HepG2 (cell line): ENCODE data around the gene MIDN. TPM values are rescaled to one million over a fixed set of nuclear protein-coding genes. Genes with fewer than 3 reads are reported as not detected.

Experiments
- CENPT ChIP-seq: sonication (generic); formaldehyde crosslinking; IDR thresholded peaks from 2 replicates; pipeline ENCODE4 v1.8.0; 2022; ENCODE audit warnings: low read depth, mild to moderate bottlenecking, moderate library complexity, missing genetic modification reagents
- CHD4 ChIP-seq: fragments of 200-600 bp; sonication (generic); IDR thresholded peaks from 2 replicates; pipeline ENCODE4 v1.7.0; 2017; ENCODE audit warnings: mild to moderate bottlenecking, low read length, borderline replicate concordance
- HNF4A ChIP-seq: sonication (generic); formaldehyde crosslinking; IDR thresholded peaks from 2 replicates; pipeline ENCODE4 v1.4.0; 2020; ENCODE audit warnings: missing genetic modification reagents
- KDM2A ChIP-seq: sonication (generic); formaldehyde crosslinking; IDR thresholded peaks from 2 replicates; pipeline ENCODE4 v1.4.0; 2020; ENCODE audit warnings: low read depth, missing genetic modification reagents, borderline replicate concordance
- PHB2 ChIP-seq: fragments of 450-650 bp; IDR thresholded peaks from 2 replicates; pipeline ENCODE4 v1.6.1; 2018; ENCODE audit not compliant: partially characterized antibody
- SNAPC2 ChIP-seq: sonication (generic); formaldehyde crosslinking; IDR thresholded peaks from 2 replicates; pipeline ENCODE4 v1.8.1; 2022; ENCODE audit warnings: mild to moderate bottlenecking, missing genetic modification reagents
- ZFP36L2 ChIP-seq: sonication (generic); formaldehyde crosslinking; IDR thresholded peaks from 2 replicates; pipeline ENCODE4 v1.4.0; 2020; ENCODE audit warnings: missing genetic modification reagents
- ZFYVE20 ChIP-seq: sonication (generic); formaldehyde crosslinking; IDR thresholded peaks from 2 replicates; pipeline ENCODE4 v1.8.0; 2023; ENCODE audit warnings: low read depth, mild to moderate bottlenecking, moderate library complexity, missing genetic modification reagents, borderline replicate concordance
- ZNF138 ChIP-seq: sonication (generic); formaldehyde crosslinking; IDR thresholded peaks from 2 replicates; pipeline ENCODE4 v1.5.0; 2020; ENCODE audit warnings: mild to moderate bottlenecking, low read depth, missing genetic modification reagents
- ZNF318 ChIP-seq: sonication (generic); formaldehyde crosslinking; IDR thresholded peaks from 2 replicates; pipeline ENCODE4 v1.4.0; 2020; ENCODE audit warnings: mild to moderate bottlenecking, missing genetic modification reagents
- ZNF605 ChIP-seq: sonication (generic); formaldehyde crosslinking; IDR thresholded peaks from 2 replicates; pipeline ENCODE4 v1.8.0; 2022; ENCODE audit warnings: mild to moderate bottlenecking, missing genetic modification reagents
- ZNF784 ChIP-seq: sonication (generic); formaldehyde crosslinking; IDR thresholded peaks from 2 replicates; pipeline ENCODE4 v1.5.1; 2020; ENCODE audit warnings: missing genetic modification reagents, mild to moderate bottlenecking, borderline replicate concordance
- ZSCAN22 ChIP-seq: sonication (generic); formaldehyde crosslinking; IDR thresholded peaks from 2 replicates; pipeline ENCODE4 v1.4.0; 2020; ENCODE audit warnings: mild to moderate bottlenecking, missing genetic modification reagents
- ZSCAN9 ChIP-seq: IDR thresholded peaks from 2 replicates; pipeline ENCODE4 v1.6.1; 2016; ENCODE audit warnings: borderline replicate concordance
- polyA plus RNA-seq, 8 experiments: library from polyadenylated mRNA; depleted of rRNA in 3 of 8; stranded (reverse) in 7 of 8; unstranded in 1 of 8; fragments of >200 nt; fragmentation: Illumina TruSeq in 4 of 8; extraction: Trizol in 4 of 8; gene quantifications; 2 replicates each; pipeline versions ENCODE4 v1.2.1 to v1.2.3, GENCODE V29; 2011 to 2016; ENCODE audit warnings: low read depth in 4 of 8, missing spikeins in 1 of 8, mixed read lengths in 1 of 8; ENCODE audit not compliant: insufficient read depth in 1 of 8
- total RNA-seq, 5 experiments: library from RNA; depleted of rRNA; stranded (reverse); fragments of >200 nt; fragmentation: Illumina TruSeq; extraction: Trizol; gene quantifications; 2 replicates each; pipeline ENCODE4 v1.2.3, GENCODE V29; 2016; ENCODE audit warnings: low read depth in 1 of 5
- TF ChIP-seq, protein P1 (sequence below): sonication (generic); formaldehyde crosslinking; IDR thresholded peaks from 2 replicates; pipeline ENCODE4 v1.4.0; 2020; ENCODE audit warnings: missing genetic modification reagents
- TF ChIP-seq, protein P2 (sequence below): IDR thresholded peaks from 2 replicates; pipeline ENCODE4 v1.6.1; 2016

The MIDN gene
- total and polyA plus RNA-seq, 2 of the 13 experiments (the other 11 are each of a cell fraction or from before 2014, with no cell fraction given) = 8.4 to 18.0 TPM

DNA sequence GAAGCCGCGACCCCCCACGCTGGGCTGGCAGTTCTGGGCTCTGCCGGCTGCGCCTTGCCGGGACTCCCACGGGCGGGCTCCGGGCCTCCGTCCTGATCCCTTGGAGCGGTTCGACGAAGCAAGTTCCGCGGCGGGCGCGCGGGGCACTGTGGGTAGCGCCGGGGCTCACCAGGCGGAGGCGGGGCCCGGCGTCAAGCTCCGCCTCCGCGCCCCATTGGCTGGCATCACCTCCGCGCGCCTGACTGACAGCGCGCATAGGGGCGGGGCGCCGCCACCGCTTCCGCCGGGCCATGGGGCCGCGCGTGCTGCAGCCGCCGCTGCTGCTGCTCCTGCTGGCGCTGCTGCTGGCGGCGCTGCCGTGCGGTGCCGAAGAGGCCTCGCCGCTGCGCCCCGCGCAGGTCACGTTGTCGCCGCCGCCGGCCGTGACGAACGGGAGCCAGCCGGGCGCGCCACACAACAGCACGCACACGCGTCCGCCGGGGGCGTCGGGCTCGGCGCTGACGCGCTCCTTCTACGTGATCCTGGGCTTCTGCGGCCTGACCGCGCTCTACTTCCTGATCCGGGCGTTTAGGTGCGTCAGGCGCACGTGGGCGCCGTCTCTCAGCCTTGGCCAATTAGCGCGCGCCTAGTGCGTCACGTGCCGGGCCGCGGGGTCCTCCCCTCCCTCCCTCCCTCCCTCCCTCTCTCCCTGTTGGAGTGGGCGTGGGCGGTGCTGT is 27.0 kb downstream of the MIDN start, which contains the start of gene FAM174C (continued):
- TF ChIP-seq, protein P1, sequence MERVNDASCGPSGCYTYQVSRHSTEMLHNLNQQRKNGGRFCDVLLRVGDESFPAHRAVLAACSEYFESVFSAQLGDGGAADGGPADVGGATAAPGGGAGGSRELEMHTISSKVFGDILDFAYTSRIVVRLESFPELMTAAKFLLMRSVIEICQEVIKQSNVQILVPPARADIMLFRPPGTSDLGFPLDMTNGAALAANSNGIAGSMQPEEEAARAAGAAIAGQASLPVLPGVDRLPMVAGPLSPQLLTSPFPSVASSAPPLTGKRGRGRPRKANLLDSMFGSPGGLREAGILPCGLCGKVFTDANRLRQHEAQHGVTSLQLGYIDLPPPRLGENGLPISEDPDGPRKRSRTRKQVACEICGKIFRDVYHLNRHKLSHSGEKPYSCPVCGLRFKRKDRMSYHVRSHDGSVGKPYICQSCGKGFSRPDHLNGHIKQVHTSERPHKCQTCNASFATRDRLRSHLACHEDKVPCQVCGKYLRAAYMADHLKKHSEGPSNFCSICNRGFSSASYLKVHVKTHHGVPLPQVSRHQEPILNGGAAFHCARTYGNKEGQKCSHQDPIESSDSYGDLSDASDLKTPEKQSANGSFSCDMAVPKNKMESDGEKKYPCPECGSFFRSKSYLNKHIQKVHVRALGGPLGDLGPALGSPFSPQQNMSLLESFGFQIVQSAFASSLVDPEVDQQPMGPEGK = peak; percentile 8; the same call in 1 of the 2 replicates
- TF ChIP-seq ZFP36L2 = no peak
- no peak for TF ChIP-seq ZSCAN22 (CRISPR knock-in tag)
- peak; percentile 68; the same call in 1 of the 2 replicates for TF ChIP-seq ZNF784
- peak; percentile 74; the same call in 1 of the 2 replicates for TF ChIP-seq ZNF318
- TF ChIP-seq ZFYVE20 (CRISPR knock-in tag) = 0 out of 2 replicates have a peak, but pooled peaks have one; percentile 73
- no peak for TF ChIP-seq CHD4
- TF ChIP-seq PHB2 = no peak
- TF ChIP-seq, protein P2, sequence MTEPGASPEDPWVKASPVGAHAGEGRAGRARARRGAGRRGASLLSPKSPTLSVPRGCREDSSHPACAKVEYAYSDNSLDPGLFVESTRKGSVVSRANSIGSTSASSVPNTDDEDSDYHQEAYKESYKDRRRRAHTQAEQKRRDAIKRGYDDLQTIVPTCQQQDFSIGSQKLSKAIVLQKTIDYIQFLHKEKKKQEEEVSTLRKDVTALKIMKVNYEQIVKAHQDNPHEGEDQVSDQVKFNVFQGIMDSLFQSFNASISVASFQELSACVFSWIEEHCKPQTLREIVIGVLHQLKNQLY = 0 out of 2 replicates have a peak, but pooled peaks have one; percentile 11
- TF ChIP-seq ZSCAN9 (CRISPR knock-in tag) = peak; percentile 9; the same call in 1 of the 2 replicates
- no peak for TF ChIP-seq HNF4A (CRISPR knock-in tag)
- TF ChIP-seq SNAPC2 (CRISPR knock-in tag) = 0 out of 2 replicates have a peak, but pooled peaks have one; percentile 26
- 0 out of 2 replicates have a peak, but pooled peaks have one; percentile 1 for TF ChIP-seq ZNF605
- peak; percentile 99 for TF ChIP-seq KDM2A (CRISPR knock-in tag)
- TF ChIP-seq ZNF138 (CRISPR knock-in tag) = 0 out of 2 replicates have a peak, but pooled peaks have one; percentile 38
- 0 out of 2 replicates have a peak, but pooled peaks have one; percentile 65 for TF ChIP-seq CENPT
